Liver (tissue), 9 donors: ENCODE measurements around the gene ASIC1. TPM values are rescaled to one million over a fixed set of nuclear protein-coding genes. Genes with fewer than 3 reads are reported as not detected.

ENCODE experiments used
- DNase-seq: peaks from one replicate; pipeline ENCODE4 v3.0.0-alpha.2; 2017; ENCODE audit warnings: low spot score
- H3K27ac ChIP-seq, 2 donors: one replicate each; pipeline ENCODE4 v1.7.0; 2013; ENCODE audit warnings: inconsistent platforms in 2 of 2, low read length in 2 of 2, control low read depth in 1 of 2, low read depth in 1 of 2, mild to moderate bottlenecking in 1 of 2
- H3K27me3 ChIP-seq, 4 donors: one replicate each; pipeline versions ENCODE4 v1.6.1 to v1.7.0; 2013; ENCODE audit warnings: low read length in 3 of 4, inconsistent platforms in 1 of 4, mild to moderate bottlenecking in 1 of 4, moderate library complexity in 1 of 4; ENCODE audit not compliant: control insufficient read depth in 4 of 4, insufficient read depth in 4 of 4
- H3K36me3 ChIP-seq, 4 donors: one replicate each; pipeline versions ENCODE4 v1.6.1 to v1.7.0; 2013; ENCODE audit warnings: low read length in 3 of 4, mild to moderate bottlenecking in 3 of 4, low read depth in 1 of 4, moderate library complexity in 1 of 4; ENCODE audit not compliant: control insufficient read depth in 4 of 4, insufficient read depth in 3 of 4
- H3K4me1 ChIP-seq, 4 donors: one replicate each; pipeline versions ENCODE4 v1.6.1 to v1.7.0; 2013; ENCODE audit warnings: low read length in 3 of 4, mild to moderate bottlenecking in 3 of 4, moderate library complexity in 1 of 4; ENCODE audit not compliant: control insufficient read depth in 4 of 4, insufficient read depth in 4 of 4
- H3K4me3 ChIP-seq, 3 donors: one replicate each; pipeline versions ENCODE4 v1.6.1 to v1.7.0; 2013; ENCODE audit warnings: low read length in 3 of 3, control low read depth in 1 of 3, low read depth in 1 of 3, mild to moderate bottlenecking in 1 of 3
- H3K9ac ChIP-seq, 2 donors: one replicate each; pipeline ENCODE4 v1.7.0; 2013; ENCODE audit warnings: low read length in 2 of 2, mild to moderate bottlenecking in 2 of 2, moderate library complexity in 2 of 2, control low read depth in 1 of 2, low read depth in 1 of 2
- H3K9me3 ChIP-seq, 4 donors: one replicate each; pipeline versions ENCODE4 v1.6.1 to v1.7.0; 2013; ENCODE audit warnings: low read length in 3 of 4; ENCODE audit not compliant: control insufficient read depth in 4 of 4
- FOXA2 ChIP-seq: IDR thresholded peaks from 2 replicates; pipeline ENCODE4 v1.6.1; 2016; ENCODE audit warnings: antibody characterized with exemption
- HNF4A ChIP-seq, 2 donors: conservative IDR thresholded peaks; 2 replicates each; pipeline ENCODE4 v1.6.1; 2016; ENCODE audit warnings: antibody characterized with exemption in 2 of 2, mild to moderate bottlenecking in 2 of 2
- RAD21 ChIP-seq, 2 donors: IDR thresholded peaks; 2 replicates each; pipeline ENCODE4 v1.6.1; 2016; ENCODE audit warnings: antibody characterized with exemption in 2 of 2, mild to moderate bottlenecking in 2 of 2
- TAF1 ChIP-seq: conservative IDR thresholded peaks from 2 replicates; pipeline ENCODE4 v1.6.1; 2016; ENCODE audit warnings: antibody characterized with exemption, mild to moderate bottlenecking
- YY1 ChIP-seq: IDR thresholded peaks from 2 replicates; pipeline ENCODE4 v1.6.1; 2016; ENCODE audit warnings: antibody characterized with exemption, mild to moderate bottlenecking
- WGBS: extraction: QIAGEN DNeasy Blood & Tissue Kit; methylation state at CpG from one replicate; pipeline ENCODE4 v1.1.7; 2013; 5-methylcytosine and 5-hydroxymethylcytosine counted together
- polyA plus RNA-seq, 2 donors: library from polyadenylated mRNA; stranded (reverse) in 1 of 2; unstranded in 1 of 2; fragments of 200-250 nt in 1 of 2; fragments of >200 nt in 1 of 2; fragmentation: Nextera tagmentation in 1 of 2; extraction: Ambion mirVana in 1 of 2; gene quantifications; one replicate each; pipeline versions ENCODE4 v1.2.1 to v1.2.3, GENCODE V29; 2013 to 2015
- total RNA-seq, 2 donors: library from RNA; depleted of rRNA; stranded (reverse); fragments of >200 nt; gene quantifications; one replicate each; pipeline ENCODE4 v1.2.3, GENCODE V29; 2014
- TF ChIP-seq, protein P1 (sequence below): IDR thresholded peaks from 2 replicates; pipeline ENCODE4 v1.6.1; 2016; ENCODE audit warnings: antibody characterized with exemption, mild to moderate bottlenecking
- TF ChIP-seq, protein P2 (sequence below): fragments of 150-350 bp; IDR thresholded peaks from 2 replicates; pipeline ENCODE4 v1.5.1; 2017; ENCODE audit warnings: improper control_type of control experiment, low read depth, low read length; ENCODE audit not compliant: missing input control
- TF ChIP-seq, protein P3 (sequence below): IDR thresholded peaks from 2 replicates; pipeline ENCODE4 v1.6.1; 2016; ENCODE audit warnings: antibody characterized with exemption
- TF ChIP-seq, protein P4 (sequence below): IDR thresholded peaks from 2 replicates; pipeline ENCODE4 v1.6.1; 2016; ENCODE audit warnings: antibody characterized with exemption
- TF ChIP-seq, protein P5 (sequence below): IDR thresholded peaks from 2 replicates; pipeline ENCODE4 v1.6.1; 2016; ENCODE audit warnings: antibody characterized with exemption
- donor health status: healthy.
- donor health status: healthy.
- donor health status: healthy.
- donor health status: healthy.
- donor health status: healthy.

The ASIC1 gene
- total and polyA plus RNA-seq, 4 donors: 0.05 to 0.08 (median 0.06) TPM; not detected in 1

DNA sequence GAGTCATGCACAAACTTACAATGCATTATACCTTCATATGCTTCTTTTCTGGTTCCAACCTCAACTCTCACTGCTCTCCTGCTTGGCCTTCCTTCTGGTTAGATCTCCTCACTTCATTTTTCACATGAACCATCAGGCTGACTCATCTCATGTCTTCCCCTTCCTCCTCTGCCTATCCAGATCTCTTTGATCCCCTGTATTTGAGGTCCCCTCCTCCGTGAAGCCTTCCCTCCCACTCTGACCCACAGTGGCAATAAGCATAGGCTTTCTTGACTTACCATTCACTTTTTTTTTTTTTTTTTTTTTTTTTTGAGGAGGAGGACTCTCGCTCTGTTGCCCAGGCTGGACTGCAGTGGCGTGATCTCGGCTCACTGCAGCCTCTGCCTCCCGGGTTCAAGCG is 14.7 kb upstream of the ASIC1 start:
- Histone ChIP-seq H3K9ac (no peak overlapping the region), H3K27me3 (no peaks in the 10 kb centered on the region), H3K36me3 (no peaks in the 10 kb centered on the region), H3K4me1 (no peaks in the 10 kb centered on the region), H3K27ac (no peak overlapping the region), H3K4me3 (no peak overlapping the region), H3K9me3 (no peaks in the 10 kb centered on the region)
- DNase-seq: no peak
- 89% methylated on average over 6 of the region's 6 CpGs for WGBS
- TF ChIP-seq, protein P1, sequence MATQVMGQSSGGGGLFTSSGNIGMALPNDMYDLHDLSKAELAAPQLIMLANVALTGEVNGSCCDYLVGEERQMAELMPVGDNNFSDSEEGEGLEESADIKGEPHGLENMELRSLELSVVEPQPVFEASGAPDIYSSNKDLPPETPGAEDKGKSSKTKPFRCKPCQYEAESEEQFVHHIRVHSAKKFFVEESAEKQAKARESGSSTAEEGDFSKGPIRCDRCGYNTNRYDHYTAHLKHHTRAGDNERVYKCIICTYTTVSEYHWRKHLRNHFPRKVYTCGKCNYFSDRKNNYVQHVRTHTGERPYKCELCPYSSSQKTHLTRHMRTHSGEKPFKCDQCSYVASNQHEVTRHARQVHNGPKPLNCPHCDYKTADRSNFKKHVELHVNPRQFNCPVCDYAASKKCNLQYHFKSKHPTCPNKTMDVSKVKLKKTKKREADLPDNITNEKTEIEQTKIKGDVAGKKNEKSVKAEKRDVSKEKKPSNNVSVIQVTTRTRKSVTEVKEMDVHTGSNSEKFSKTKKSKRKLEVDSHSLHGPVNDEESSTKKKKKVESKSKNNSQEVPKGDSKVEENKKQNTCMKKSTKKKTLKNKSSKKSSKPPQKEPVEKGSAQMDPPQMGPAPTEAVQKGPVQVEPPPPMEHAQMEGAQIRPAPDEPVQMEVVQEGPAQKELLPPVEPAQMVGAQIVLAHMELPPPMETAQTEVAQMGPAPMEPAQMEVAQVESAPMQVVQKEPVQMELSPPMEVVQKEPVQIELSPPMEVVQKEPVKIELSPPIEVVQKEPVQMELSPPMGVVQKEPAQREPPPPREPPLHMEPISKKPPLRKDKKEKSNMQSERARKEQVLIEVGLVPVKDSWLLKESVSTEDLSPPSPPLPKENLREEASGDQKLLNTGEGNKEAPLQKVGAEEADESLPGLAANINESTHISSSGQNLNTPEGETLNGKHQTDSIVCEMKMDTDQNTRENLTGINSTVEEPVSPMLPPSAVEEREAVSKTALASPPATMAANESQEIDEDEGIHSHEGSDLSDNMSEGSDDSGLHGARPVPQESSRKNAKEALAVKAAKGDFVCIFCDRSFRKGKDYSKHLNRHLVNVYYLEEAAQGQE: no peak
- no peak for TF ChIP-seq HNF4A (conservative IDR thresholded peaks at IDR 0.05)
- TF ChIP-seq, protein P2, sequence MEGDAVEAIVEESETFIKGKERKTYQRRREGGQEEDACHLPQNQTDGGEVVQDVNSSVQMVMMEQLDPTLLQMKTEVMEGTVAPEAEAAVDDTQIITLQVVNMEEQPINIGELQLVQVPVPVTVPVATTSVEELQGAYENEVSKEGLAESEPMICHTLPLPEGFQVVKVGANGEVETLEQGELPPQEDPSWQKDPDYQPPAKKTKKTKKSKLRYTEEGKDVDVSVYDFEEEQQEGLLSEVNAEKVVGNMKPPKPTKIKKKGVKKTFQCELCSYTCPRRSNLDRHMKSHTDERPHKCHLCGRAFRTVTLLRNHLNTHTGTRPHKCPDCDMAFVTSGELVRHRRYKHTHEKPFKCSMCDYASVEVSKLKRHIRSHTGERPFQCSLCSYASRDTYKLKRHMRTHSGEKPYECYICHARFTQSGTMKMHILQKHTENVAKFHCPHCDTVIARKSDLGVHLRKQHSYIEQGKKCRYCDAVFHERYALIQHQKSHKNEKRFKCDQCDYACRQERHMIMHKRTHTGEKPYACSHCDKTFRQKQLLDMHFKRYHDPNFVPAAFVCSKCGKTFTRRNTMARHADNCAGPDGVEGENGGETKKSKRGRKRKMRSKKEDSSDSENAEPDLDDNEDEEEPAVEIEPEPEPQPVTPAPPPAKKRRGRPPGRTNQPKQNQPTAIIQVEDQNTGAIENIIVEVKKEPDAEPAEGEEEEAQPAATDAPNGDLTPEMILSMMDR: no peak

DNA sequence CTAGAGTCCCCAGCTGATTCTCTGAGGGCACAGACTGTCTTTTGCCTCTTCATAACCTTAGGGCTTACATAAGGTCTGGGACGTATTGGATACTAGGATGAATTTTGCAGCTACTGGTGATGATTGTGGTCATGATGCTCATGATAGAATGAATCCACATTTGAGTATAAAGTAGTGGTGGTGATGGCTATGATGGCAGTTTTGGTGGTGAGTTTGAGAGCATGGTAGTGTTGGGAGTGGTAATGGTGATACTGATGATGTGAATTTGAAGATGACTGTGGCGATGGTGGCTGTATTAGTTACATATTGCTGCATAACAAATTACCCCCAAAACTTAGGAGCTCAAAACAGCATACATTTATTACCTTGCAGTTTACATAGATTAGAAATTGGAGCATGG is 14.1 kb upstream of the ASIC1 start:
- no peak overlapping the region for H3K27ac ChIP-seq
- no peaks in the 10 kb centered on the region for H3K9me3 ChIP-seq
- H3K36me3 ChIP-seq: no peaks in the 10 kb centered on the region
- no peak overlapping the region for H3K9ac ChIP-seq
- TF ChIP-seq, protein P1: no peak
- TF ChIP-seq, protein P3, sequence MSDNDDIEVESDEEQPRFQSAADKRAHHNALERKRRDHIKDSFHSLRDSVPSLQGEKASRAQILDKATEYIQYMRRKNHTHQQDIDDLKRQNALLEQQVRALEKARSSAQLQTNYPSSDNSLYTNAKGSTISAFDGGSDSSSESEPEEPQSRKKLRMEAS: no peak
- TF ChIP-seq RAD21 (IDR thresholded peaks at IDR 0.05) (no peak), TAF1 (no peak), FOXA2 (no peak), YY1 (no peak)
- TF ChIP-seq, protein P4, sequence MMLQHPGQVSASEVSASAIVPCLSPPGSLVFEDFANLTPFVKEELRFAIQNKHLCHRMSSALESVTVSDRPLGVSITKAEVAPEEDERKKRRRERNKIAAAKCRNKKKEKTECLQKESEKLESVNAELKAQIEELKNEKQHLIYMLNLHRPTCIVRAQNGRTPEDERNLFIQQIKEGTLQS: no peak
- TF ChIP-seq, protein P5, sequence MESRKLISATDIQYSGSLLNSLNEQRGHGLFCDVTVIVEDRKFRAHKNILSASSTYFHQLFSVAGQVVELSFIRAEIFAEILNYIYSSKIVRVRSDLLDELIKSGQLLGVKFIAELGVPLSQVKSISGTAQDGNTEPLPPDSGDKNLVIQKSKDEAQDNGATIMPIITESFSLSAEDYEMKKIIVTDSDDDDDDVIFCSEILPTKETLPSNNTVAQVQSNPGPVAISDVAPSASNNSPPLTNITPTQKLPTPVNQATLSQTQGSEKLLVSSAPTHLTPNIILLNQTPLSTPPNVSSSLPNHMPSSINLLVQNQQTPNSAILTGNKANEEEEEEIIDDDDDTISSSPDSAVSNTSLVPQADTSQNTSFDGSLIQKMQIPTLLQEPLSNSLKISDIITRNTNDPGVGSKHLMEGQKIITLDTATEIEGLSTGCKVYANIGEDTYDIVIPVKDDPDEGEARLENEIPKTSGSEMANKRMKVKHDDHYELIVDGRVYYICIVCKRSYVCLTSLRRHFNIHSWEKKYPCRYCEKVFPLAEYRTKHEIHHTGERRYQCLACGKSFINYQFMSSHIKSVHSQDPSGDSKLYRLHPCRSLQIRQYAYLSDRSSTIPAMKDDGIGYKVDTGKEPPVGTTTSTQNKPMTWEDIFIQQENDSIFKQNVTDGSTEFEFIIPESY: no peak
- H3K4me1 ChIP-seq: no peaks in the 10 kb centered on the region
- no peaks in the 10 kb centered on the region for H3K27me3 ChIP-seq
- DNase-seq: no peak
- H3K4me3 ChIP-seq: no peak overlapping the region
- 93% methylated on average over 2 of the region's 2 CpGs for WGBS
